Stimulated activated CD4-positive, alpha-beta T cell treated with anti-CD3 and anti-CD28 coated beads, TNF-alpha, amount 100 ng/mL, for 4 hours (primary cell): ENCODE data around the gene PRM3.

Experiments used
- DNase-seq, 3 experiments: peaks; one replicate each; pipeline ENCODE4 v3.0.0-alpha.2; 2020; ENCODE audit warnings: low read depth in 3 of 3

The PRM3 gene

DNA sequence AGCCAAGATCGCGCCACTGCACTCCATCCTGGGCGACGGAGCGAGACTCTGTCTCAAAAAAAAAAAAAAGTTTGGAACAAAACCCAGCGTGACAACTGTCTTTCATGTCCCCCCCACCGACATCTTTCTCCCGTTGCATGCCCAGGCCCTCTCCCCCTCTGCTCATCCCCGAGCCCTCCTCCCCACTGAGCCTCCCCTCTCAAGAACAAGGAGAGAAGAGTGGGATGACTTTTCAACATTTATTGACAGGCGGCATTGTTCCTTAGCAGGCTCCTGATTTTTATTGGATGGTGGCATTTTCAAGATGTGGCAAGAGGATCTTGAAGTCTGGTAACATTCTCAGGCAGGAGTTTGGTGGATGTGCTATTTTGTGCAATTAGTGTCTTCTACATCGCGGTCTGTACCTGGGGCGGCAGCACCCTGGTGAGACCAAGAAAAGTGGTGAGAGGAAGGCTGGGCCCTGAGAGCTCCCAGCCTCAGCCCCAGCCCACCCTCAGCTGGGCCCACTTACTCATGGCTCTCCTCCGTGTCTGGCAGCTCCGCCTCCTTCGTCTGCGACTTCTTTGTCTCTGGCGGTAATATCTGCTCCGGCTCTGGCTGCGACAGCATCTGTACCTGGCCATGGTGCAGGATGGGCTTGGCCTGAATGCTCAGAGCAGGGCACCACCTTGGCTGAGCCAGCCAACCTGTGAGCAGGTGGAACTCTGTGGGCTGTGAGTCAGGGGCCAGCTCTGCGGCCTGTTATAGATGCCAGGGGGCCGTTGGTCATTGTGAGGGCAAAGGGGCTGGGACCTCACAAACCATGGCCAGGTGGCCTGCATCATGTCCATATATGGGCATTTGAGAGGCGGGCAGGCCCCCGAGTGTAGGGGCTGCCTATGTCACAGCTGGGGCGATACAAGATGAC is 7.4 kb upstream of the PRM3 start, which contains the start of gene PRM1:
Gene PRM1 (minus strand): TSS at position 715 of the 907 bp plus-strand sequence. CDS start 92 bp downstream, at position 623.
- DNase-seq = no peak

DNA sequence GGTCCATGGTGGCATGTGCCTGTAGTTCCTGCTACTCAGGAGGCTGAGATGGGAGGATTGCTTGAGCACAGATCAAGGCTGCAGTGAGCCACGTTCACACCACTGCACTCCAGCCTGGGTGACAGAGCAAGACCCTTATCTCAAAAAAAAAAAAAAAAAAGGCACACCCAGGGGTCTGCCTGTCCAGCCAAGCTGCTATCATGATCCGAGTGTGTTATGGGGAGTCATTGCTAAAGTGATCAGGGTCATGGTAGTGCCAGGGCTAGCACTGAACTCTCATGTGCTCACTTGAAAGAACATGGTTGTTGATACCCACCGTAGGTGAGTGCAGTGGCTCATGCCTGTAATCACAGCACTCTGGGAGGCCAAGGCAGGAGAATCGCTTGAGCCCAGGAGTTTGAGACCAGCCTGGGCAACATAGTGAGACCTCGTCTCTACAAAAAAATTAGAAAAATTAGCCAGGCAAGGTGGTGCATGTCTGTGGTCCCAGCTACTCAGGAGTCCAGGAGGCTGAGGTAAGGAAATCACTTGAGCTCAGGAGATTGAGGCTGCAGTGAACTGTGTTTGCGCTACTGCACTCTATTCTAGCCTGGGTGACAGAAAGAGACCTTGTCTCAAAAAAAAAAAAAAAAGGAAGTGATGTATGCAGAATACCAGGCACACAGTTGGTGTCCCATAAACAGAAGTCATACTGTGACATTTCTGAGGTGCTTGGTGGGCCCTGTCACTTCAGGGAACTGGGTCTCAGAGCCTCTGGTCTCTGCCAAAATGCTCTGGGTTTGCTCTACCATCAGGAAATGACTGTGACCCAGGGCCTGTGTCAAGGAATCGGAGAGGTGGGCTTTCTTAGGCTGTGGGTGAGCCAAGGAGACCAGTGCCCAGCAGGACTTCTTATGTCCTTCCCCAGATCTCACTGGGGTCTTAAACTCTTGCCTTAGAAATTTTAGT is 5.5 kb upstream of the PRM3 start:
- no peak for DNase-seq

DNA sequence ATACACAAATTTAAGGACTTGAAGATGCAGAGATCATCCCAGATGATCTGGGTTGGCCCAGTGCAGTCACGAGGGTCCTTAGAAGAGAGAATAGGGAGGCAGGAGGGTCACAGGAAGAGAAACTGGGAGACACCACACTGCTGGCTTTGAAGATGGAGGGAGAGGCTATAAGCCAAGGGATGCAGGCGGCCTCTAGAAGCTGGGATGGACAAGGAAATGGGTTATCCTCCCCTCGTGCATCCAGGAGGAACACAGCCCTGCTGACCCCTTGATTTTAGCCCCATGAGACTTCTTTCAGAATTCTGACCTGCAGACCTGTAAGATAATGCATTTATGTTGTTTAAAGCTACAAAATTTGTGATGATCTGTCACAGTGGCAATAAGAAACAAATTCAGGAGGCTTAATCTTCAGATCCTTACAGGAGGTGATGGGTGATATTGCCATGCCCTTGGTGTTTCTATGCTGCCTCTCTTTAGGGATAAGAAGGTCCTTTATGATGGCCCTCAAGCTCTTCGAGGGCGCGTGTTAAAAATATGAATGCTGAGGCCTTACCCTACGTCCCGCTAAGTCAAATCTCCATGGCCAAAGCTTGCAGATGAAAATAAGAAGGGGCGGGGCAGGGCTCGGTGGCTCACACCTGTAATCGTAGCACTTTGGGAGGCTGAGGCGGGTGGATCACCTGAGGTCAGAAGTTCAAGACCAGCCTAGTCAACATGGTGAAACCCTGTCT is 4.3 kb upstream of the PRM3 start:
- DNase-seq = no peak

DNA sequence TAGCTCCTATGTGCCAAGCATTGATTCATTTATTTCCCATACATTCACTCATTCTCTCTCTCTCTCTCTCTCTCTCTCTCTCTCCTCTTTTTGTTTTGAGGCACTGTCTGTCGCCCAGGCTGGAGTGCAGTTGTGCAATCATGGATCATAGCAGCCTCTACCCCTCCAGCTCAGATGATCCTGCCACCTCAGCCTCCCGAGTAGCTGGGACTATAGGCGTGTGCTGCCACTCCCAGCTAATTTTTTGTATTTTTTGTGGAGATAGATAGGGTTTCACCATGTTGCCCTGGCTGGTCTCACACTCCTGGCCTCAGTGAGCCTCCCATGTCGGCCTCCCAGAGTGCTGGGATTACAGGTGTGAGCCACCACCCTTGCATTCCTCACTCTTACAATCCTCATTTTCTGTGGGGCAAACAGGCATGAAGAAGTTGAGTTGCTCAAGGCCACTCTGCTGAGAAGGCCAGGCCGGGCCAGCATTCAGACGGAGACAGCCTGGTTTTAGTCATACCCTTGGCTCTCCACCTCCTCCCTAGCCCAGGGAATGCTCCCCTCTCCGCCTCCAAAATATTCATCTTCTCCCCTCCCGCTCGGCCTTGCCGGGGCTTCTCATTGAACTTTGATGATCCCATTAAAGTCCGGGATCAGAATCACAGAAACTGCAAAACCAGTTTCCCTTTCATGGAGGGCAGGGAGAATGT is 3.6 kb upstream of the PRM3 start:
- no peak for DNase-seq

DNA sequence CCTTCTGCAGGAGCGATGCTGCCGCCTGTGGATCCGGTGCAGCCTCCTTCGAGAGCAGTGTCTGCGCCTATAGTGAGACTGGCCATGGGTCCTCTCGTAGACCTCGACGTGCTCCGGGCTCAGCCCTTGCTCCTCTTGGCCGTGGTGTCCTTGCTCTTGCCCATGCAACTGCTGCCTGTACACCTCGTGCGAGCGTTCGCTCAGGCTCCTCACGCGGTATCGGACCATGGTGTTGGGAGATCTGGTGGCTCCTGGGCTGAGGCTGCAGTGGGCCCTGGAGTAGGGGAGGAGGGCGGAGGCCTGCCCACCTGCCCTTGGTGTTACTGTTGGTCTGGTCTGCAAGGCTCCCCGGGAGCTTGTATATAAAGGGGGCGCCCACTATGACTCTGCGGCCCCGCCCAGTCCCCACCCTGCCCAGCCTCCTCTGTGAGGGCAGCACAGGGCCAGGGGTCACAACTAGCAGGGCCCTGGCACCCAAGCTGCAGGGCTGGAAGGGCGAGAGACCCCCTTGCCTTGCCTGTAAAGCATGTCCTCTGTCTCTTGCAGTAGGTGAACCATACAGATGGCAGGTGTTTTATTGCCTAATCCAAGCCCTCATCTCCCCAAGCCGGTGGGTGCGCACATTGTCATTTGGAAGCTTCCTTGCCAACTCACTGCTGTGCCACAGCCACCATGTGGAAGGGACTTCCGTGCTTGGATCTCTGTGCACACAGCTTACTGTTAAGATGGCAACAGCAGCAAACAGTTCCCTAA is 2.9 kb upstream of the PRM3 start, which contains the start of gene PRM2:
Gene PRM2 (minus strand): TSS at position 338 of the 753 bp plus-strand sequence. CDS start 110 bp downstream, at position 228.
- DNase-seq = no peak

DNA sequence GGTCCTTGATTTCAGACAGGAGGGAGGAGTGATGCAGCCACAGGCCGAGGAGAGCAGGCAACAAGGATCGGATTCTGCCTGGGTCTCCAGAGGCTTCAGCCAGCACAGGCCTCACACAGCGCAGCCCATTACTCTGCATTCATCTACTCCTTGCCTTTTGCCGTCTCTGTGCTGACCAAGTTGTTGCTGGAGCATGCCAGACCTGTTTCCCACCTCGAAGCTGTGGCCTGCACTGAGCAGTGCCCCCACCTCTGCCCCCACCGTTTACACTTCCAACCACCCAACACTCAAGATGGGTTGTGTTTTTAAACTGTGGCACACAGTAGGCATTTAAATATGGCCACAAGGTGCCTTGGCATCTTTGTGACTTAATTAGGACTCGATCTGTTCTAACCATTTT is 1.5 kb upstream of the PRM3 start:
- no peak for DNase-seq

DNA sequence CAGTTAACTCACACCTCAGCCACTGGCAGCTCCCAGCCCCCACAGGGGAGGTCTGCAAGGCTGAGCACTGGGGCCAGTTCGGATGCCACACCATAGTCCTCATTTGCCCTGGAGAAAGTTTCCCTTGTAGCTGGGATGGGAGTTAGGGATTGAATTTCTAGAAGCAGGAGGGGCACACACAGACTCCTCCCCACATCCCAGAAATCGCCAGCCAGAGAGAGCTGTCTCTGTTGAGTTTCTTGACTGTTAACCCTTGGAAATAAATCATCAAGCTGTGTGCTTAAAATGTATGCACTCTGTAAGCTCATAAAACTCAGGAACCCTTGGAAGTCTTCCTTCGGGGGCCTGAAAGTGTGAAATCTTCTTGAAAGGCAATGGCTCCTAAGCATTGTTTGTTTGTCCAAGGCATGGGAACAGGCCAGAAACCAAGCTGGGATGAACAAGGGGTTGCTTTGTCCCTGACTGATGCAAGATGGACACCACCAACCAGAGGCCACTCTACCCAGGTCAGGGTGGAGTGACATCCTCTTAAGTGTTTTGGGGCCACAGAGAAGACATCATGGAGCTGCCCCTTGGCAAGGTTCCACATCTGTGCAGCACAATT is 394 bp upstream of the PRM3 start:
- no peak for DNase-seq

DNA sequence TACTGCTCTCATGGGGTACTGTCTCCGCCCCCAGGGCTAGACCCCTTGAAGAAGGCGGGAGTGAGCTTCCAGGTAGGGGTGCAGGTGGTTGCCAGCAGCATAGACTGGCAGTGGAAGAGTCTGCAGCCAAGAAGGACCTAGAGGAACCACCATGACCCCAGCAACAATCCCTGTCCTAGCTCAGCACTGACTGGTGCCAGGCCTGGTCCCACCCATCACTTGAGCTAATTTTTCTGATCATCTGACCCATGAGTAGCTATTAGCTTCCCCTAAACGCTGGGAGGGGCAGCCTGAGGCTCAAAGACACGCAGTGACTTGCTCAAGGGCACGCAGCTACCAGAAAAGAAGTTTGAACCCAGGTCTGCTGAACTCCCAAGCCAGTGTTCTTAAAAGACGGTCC is 945 bp downstream of the PRM3 start:
- no peak for DNase-seq

DNA sequence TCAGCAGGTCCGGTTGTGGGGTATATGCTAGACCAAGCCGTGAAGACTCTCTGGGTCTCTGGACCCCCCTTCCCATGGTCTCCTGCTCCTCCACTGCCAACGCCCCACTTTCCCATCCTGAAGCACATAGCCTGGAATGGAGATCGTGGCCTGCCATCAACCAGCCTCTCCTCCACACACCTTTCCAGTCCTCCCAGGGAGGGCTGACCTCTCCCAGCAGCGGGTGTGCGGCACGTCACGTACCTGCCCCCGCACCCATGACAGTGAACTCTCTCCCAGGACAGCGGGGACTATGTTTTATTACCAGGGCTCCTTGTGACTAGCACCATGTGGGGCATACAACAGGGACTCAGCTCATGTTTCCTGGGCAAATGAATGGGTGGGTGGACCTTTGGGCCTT is 1.8 kb downstream of the PRM3 start:
- no peak for DNase-seq

DNA sequence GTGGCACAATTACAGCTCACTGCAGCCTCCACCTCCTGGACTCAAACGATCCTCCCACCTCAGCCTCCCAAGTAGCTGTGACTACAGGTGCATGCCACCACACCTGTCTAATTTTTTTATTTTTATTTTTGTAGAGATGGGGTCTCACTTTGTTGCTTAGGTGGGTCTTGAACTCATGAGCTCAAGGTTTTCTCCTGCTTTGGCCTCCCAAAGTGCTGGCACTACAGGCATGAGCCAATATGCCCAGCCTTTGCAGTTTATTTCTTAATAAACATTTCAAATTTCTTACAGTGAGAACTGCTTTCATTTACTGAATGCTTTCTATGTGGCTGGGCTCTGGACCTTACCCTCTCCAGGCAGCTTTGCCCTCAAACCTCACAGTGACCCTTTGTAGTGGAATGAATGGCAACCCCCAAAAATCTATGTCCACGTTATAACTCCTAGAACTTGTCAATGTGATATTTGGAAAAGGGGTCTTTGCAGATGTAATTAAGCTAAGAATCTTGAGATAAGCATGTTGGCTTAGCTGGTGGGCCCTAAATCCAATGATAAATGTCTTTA is 2.7 kb downstream of the PRM3 start:
- DNase-seq = no peak

DNA sequence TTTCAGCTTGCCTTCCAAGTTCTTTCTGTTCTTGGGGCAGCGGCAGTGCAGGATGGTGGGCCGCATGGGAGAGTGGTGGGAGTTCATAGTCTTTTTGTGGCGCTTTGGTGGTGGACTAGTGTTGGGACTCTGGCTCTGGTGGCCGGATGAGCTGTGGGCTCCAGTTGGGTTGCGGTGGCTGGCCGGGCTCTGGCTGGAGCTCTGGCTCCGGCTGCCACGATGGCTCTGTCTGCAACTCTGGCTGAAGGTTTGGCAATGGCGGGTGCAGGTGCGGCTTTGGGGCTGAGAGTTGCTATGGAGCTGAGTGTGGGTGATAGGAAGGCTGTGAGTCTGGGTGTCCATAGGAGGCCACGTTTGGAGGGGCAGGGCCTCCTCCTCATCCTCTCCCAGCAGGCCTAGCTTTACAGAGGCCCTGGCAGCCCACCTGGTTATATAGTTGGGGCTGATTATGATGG is 4.5 kb downstream of the PRM3 start, which contains the start of gene TNP2:
Gene TNP2 (minus strand): TSS at position 405 of the 455 bp plus-strand sequence. CDS start 63 bp downstream, at position 342.
- DNase-seq = no peak

DNA sequence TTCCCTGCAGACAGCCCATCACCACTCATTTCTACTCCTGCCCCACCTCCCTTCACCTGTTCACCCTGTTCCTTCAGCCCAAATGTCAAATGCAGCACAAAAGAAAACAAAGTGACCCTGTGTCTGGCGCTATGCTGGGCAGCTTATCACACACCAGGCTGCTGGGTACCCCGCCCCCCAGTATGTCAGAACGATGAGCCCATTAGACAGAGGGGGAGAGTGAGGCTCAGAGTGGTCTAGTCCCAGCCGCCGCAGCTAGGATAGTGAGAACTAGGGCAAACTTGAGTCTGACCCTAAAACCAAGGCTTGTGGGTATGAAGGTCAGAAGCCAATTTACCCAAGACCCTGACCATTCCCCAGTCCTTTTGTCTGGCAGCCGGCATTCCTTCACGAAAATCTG is 8.3 kb downstream of the PRM3 start:
- no peak for DNase-seq

DNA sequence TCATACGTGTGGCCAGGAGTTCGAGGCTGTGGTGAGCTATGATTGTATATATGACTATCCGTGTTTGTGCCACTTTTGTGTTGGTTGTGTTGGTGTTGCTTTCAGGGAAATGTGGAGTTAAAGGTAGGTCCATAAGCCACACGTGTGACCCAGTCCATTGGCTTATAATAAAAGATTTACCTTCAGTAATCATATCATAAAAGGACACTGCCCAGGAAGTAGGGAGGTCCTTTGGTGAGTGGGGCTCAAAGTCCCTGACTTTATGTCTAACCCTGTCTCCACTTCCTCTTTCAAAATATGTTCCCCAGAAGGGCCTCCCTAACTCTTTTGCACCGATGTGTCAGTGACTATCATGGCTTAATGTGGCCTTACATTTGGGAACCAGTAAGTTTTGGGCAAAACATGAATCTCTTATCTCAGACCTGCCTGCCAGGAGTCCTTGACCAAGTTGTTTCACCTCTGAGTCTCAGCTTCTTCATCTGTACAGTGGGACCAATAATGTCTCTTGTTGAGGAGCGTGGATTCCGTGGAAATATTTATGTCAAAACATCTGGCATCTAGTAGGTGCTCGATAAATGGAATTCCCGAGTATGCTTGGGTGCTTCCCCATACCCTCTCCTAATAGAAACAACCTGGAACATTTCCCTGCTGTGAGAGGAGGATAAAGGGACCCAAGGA is 9.1 kb downstream of the PRM3 start:
- DNase-seq = no peak

DNA sequence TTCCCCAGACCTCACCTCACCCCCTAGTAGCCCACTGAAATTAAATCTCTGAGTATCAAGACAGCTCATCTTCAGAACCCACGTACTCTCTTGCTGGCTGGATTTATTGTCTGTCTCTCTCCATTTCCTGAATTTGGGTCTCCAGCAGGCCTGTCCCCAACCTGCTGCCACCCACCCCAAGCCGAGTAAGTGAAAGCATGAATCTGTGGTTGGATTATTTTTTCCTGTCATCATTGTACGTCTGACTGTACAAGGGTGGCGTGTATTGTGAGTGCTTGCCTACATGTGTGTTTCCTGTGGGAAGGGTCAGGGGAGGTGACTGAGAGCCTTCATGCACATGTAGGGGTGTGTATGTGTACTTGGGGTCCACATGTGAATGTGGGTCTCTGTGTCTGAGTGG is 9.7 kb downstream of the PRM3 start:
- DNase-seq = no peak

DNA sequence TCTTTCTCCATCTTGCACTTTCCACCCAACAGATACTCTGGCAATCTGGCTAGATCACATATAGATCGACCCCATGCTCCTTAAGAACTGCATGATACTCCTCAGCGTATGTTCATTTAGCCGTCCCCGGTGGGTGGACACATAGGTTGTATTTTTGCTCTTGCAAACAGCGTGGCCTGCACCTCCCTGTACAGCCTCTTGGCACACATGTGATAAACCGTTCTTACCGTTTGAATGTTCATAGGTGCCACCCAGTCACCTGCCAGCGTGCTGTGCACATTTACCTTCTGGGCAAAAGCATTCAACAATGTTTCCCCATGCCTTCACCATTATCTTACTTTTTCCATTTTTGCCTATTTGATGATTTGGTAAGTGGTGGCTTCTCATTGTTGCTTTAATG is 10.5 kb downstream of the PRM3 start:
- no peak for DNase-seq

DNA sequence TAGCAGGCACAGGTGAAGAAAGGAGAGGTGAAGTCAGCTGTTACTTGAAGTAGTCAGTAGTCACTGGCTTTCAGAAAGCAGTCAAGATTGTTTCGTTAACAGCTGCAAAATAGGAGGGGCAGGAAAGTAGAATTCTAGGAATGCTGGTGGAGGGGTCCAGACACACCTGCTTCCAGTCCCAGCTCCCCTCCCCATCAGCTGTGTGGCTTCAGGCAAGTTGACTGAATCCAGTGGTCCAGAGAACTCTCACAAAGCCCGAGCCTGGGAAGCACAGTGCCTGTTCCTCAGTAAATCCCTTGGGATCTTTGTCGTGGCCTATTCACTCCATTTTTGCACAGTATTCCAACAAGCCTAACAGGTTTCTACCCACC is 12.8 kb downstream of the PRM3 start:
- no peak for DNase-seq

DNA sequence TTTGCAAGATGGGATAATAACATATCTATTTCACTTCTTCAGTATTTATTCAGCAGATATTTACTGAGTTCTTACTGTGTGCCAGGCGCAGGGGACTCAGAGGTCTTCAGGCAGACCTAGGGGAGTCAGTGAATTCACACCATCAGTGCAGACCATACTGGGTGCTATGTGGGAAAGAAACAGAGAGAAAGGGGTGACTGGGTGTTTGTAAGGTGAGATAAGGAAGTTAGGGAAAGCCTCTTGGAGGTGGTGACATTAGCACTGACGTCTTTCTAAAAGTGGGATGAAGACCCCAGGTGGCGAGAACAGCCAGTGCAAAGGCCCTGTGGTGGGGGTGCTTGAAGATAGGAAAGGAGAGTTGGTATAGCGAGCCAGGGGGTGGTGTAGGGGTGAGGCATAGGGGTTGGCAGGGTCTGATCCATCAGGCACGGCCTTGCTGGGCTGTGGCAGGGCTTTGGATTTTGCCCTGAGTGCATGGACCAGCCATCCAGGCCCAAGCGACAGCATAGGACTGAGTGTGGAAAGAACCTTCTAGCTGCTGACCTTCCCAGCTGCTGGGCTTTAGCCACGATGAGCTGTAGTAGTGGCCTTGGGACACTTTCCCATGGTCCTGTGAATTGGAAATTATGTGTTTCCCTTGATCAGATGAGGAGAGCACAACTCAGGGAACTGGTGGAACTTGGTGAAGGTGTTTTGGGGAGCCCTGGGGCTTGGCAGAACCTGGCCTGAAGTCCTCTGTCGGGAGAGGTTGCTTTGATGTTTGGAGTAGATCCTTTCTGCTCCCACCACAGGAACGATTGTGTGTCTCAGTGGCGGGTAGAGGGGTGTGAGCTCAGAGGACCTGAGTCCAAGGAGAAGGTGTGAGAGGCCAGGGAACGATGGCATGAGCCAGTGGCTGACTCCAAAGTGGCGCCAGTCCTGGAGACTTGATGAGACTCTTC is 13.5 kb downstream of the PRM3 start:
- no peak for DNase-seq
